HepG2 (cell line): Measurements from ENCODE around the gene DENND4B. TPM values are rescaled to one million over a fixed set of nuclear protein-coding genes. Genes with fewer than 3 reads are reported as not detected.

Experiments used
- ARID5B ChIP-seq: IDR thresholded peaks from 2 replicates; pipeline ENCODE4 v1.4.0; 2020; ENCODE audit warnings: mild to moderate bottlenecking, missing genetic modification reagents
- GPN1 ChIP-seq: sonication (generic); formaldehyde crosslinking; IDR thresholded peaks from 2 replicates; pipeline ENCODE4 v1.5.1; 2020; ENCODE audit warnings: missing genetic modification reagents, borderline replicate concordance
- MYNN ChIP-seq: sonication (generic); formaldehyde crosslinking; IDR thresholded peaks from 2 replicates; pipeline ENCODE4 v1.4.0; 2020; ENCODE audit warnings: mild to moderate bottlenecking, low read depth, missing genetic modification reagents
- NFYC ChIP-seq: IDR thresholded peaks from 2 replicates; pipeline ENCODE4 v1.6.1; 2016; ENCODE audit warnings: missing genetic modification reagents, missing compliant biosample characterization
- PHF8 ChIP-seq: sonication (generic); formaldehyde crosslinking; IDR thresholded peaks from 2 replicates; pipeline ENCODE4 v1.5.0; 2020; ENCODE audit warnings: missing genetic modification reagents
- RARG ChIP-seq: sonication (generic); formaldehyde crosslinking; IDR thresholded peaks from 2 replicates; pipeline ENCODE4 v1.4.0; 2020; ENCODE audit warnings: low read depth, mild to moderate bottlenecking, missing genetic modification reagents
- RBFOX2 ChIP-seq: fragments of 200-400 bp; formaldehyde crosslinking; IDR thresholded peaks from 2 replicates; pipeline ENCODE4 v1.6.1; 2017; ENCODE audit warnings: low read depth, mild to moderate bottlenecking, low read length
- SIN3A ChIP-seq: IDR thresholded peaks from 2 replicates; pipeline ENCODE4 v1.6.1; 2011; ENCODE audit warnings: low read depth, mild to moderate bottlenecking, control low read depth, low read length, borderline replicate concordance
- STAT6 ChIP-seq: sonication (generic); formaldehyde crosslinking; IDR thresholded peaks from 2 replicates; pipeline ENCODE4 v1.4.0; 2020; ENCODE audit warnings: missing genetic modification reagents, mild to moderate bottlenecking, borderline replicate concordance
- TAF1 ChIP-seq: sonication (generic); formaldehyde crosslinking; IDR thresholded peaks from 2 replicates; pipeline ENCODE4 v1.4.0; 2020; ENCODE audit warnings: missing genetic modification reagents
- ZBED4 ChIP-seq: sonication (generic); formaldehyde crosslinking; IDR thresholded peaks from 2 replicates; pipeline ENCODE4 v1.4.0; 2020; ENCODE audit warnings: missing genetic modification reagents, borderline replicate concordance
- ZBTB3 ChIP-seq: sonication (generic); formaldehyde crosslinking; IDR thresholded peaks from 2 replicates; pipeline ENCODE4 v1.4.0; 2020; ENCODE audit warnings: low read depth, mild to moderate bottlenecking, moderate library complexity, missing genetic modification reagents, borderline replicate concordance
- ZBTB7A ChIP-seq: sonication (generic); formaldehyde crosslinking; IDR thresholded peaks from 2 replicates; pipeline ENCODE4 v1.8.0; 2022; ENCODE audit warnings: mild to moderate bottlenecking, missing genetic modification reagents
- ZBTB7B ChIP-seq: sonication (generic); formaldehyde crosslinking; IDR thresholded peaks from 2 replicates; pipeline ENCODE4 v1.4.0; 2020; ENCODE audit warnings: missing genetic modification reagents
- ZMAT5 ChIP-seq: sonication (generic); formaldehyde crosslinking; IDR thresholded peaks from 2 replicates; pipeline ENCODE4 v1.5.0; 2020; ENCODE audit warnings: mild to moderate bottlenecking, low read depth, missing genetic modification reagents, borderline replicate concordance
- ZNF530 ChIP-seq: sonication (generic); formaldehyde crosslinking; IDR thresholded peaks from 2 replicates; pipeline ENCODE4 v1.5.0; 2020; ENCODE audit warnings: low read depth, mild to moderate bottlenecking, missing genetic modification reagents
- ZNF605 ChIP-seq: sonication (generic); formaldehyde crosslinking; IDR thresholded peaks from 2 replicates; pipeline ENCODE4 v1.8.0; 2022; ENCODE audit warnings: mild to moderate bottlenecking, missing genetic modification reagents
- ZNF790 ChIP-seq: sonication (generic); formaldehyde crosslinking; IDR thresholded peaks from 2 replicates; pipeline ENCODE4 v1.8.0; 2022; ENCODE audit warnings: missing genetic modification reagents, mild to moderate bottlenecking, borderline replicate concordance
- ZSCAN12 ChIP-seq: sonication (generic); formaldehyde crosslinking; IDR thresholded peaks from 2 replicates; pipeline ENCODE4 v1.9.0; 2021; ENCODE audit warnings: mild to moderate bottlenecking, missing genetic modification reagents
- polyA plus RNA-seq, 8 experiments: library from polyadenylated mRNA; depleted of rRNA in 3 of 8; stranded (reverse) in 7 of 8; unstranded in 1 of 8; fragments of >200 nt; fragmentation: Illumina TruSeq in 4 of 8; extraction: Trizol in 4 of 8; gene quantifications; 2 replicates each; pipeline versions ENCODE4 v1.2.1 to v1.2.3, GENCODE V29; 2011 to 2016; ENCODE audit warnings: low read depth in 4 of 8, missing spikeins in 1 of 8, mixed read lengths in 1 of 8; ENCODE audit not compliant: insufficient read depth in 1 of 8
- total RNA-seq, 5 experiments: library from RNA; depleted of rRNA; stranded (reverse); fragments of >200 nt; fragmentation: Illumina TruSeq; extraction: Trizol; gene quantifications; 2 replicates each; pipeline ENCODE4 v1.2.3, GENCODE V29; 2016; ENCODE audit warnings: low read depth in 1 of 5

Gene DENND4B
- total and polyA plus RNA-seq, 2 of the 13 experiments (the other 11 are each of a cell fraction or from before 2014, with no cell fraction given) = 15.1 to 20.3 TPM

- peak; percentile 66 for TF ChIP-seq ARID5B (CRISPR knock-in tag)
- 0 out of 2 replicates have a peak, but pooled peaks have one; percentile 48 for TF ChIP-seq STAT6 (CRISPR knock-in tag)
- peak; percentile 74 for TF ChIP-seq NFYC (CRISPR knock-in tag)
- TF ChIP-seq PHF8 = 0 out of 2 replicates have a peak, but pooled peaks have one; percentile 28
- TF ChIP-seq ZNF605 (CRISPR knock-in tag) = 0 out of 2 replicates have a peak, but pooled peaks have one; percentile 51
- TF ChIP-seq SIN3A = peak; percentile 78; the same call in 1 of the 2 replicates
- 0 out of 2 replicates have a peak, but pooled peaks have one; percentile 27 for TF ChIP-seq ZBTB3 (CRISPR knock-in tag)
- no peak for TF ChIP-seq ZNF530 (CRISPR knock-in tag)
- no peak for TF ChIP-seq RBFOX2
- no peak for TF ChIP-seq ZNF790 (CRISPR knock-in tag)
- peak; percentile 72 for TF ChIP-seq ZBTB7B (CRISPR knock-in tag)
- no peak for TF ChIP-seq MYNN
- no peak; the same call in 1 of the 2 replicates for TF ChIP-seq TAF1
- TF ChIP-seq RARG (CRISPR knock-in tag) = no peak
- no peak for TF ChIP-seq ZBTB7A (CRISPR knock-in tag)
- no peak for TF ChIP-seq ZMAT5 (CRISPR knock-in tag)
- peak; percentile 77; the same call in 1 of the 2 replicates for TF ChIP-seq ZBED4 (CRISPR knock-in tag)
- TF ChIP-seq GPN1 (CRISPR knock-in tag) = no peak
- no peak for TF ChIP-seq ZSCAN12 (CRISPR knock-in tag)
Observed at GRCh38 chr1:153953859-153954365, 7.4 kb upstream of the DENND4B start (continued).
